Fibroblast of skin of left quadriceps (primary cell): ENCODE measurements around the gene MYO1G.
A peak's percentile ranks its signal among the peaks of the same experiment; 100 is the strongest.
"Not testable (repeated sequence)": the region's sequence is repeated elsewhere in the genome, so short reads cannot be mapped to it uniquely, and the experiment has no call there.

Experiments
- DNase-seq, 2 experiments: peaks; one replicate each; pipeline ENCODE4 v3.0.0-alpha.2; 2013; ENCODE audit warnings: low read depth in 2 of 2

The MYO1G gene

GRCh38 chr7:44944821-44945220, 34.0 kb downstream of the MYO1G start:
- no peak for DNase-seq

GRCh38 chr7:44943631-44944030, 35.2 kb downstream of the MYO1G start:
- DNase-seq = no peak

DNA sequence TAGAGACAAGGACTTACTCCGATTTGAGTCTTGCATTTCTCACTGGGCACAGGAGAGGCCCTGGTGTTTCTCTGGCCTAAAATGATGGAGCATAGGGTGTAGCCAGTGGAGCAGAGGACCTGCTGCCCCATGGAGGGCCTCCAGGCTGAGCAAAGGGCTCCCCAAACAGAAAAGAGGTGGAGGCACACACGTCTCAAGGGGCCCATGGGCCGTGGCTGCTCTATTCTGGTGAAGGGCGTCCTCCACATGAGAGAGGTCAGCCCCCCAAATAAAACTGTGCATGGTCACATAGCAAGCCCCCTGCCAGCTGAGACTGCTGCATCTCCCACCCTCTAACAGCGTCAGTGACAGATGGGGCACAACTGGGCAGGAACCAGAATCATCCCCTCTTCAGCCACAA, 41.4 kb downstream of the MYO1G start:
- DNase-seq = no peak

GRCh38 chr7:44936322-44936721, 42.5 kb downstream of the MYO1G start:
- no peak for DNase-seq

GRCh38 chr7:44935583-44935982, 43.2 kb downstream of the MYO1G start:
- no peak for DNase-seq

GRCh38 chr7:44935016-44935415, 43.8 kb downstream of the MYO1G start:
- DNase-seq = no peak

GRCh38 chr7:44934510-44934909, 44.3 kb downstream of the MYO1G start:
- DNase-seq = not testable (repeated sequence)

- no peak for DNase-seq
Measured at GRCh38 chr7:44930921-44931320, 47.9 kb downstream of the MYO1G start.

DNA sequence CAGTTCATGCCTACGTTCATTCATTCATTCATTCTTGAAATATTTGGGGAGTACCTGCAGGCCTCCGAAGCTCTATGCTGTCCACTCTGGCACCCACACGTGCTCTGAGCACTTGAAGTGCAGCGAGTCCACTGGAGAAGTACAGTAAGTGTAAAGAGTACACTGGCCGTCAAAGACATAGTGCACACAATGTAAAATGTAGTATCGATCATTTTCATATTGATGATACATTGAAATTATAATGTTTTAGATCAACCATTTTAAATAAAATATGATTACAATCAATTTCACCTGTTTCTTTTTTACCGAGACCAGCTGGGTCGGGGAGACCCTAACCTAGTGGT, 56.5 kb downstream of the MYO1G start:
- DNase-seq = no peak

- DNase-seq = peak; percentile 34 to 37
Measured at GRCh38 chr7:44921607-44922350, 57.0 kb downstream of the MYO1G start.

DNA sequence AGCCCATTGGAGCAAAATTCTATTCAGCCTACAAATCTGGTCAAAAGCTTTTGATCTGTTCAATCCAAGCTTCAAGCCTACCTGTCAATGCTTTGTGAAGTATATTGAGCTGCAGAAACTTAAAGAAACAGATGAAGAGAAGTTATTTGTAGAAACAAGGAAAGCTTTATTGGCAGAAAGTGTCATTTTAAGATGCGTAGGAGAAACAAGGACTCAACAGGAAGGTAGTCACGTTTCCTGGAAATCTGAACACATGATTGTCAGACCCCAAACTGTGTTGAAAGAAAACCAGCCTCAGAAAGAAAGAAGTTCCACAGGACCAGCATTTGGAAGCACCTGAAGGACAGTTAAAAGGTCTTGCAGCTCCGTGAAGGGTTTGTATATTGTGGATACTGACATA, 58.7 kb downstream of the MYO1G start:
- no peak for DNase-seq

DNA sequence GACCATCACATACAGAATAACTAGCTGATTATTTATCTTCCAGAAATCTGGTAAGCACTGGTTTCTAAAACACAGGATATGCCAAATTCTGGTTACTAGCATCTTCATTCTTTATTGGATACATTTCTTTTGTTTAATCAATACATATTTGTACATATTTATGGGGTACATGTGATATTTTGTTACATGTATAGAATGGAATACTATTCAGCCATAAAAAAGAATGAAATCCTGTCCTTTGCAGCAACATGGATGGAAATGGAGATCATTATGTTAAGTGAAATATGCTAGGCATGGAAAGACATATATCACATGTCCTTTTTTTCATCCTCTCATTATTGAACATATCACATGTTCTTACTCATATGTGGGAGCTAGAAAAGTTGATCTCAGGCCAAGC, 60.8 kb downstream of the MYO1G start:
- DNase-seq = no peak

DNA sequence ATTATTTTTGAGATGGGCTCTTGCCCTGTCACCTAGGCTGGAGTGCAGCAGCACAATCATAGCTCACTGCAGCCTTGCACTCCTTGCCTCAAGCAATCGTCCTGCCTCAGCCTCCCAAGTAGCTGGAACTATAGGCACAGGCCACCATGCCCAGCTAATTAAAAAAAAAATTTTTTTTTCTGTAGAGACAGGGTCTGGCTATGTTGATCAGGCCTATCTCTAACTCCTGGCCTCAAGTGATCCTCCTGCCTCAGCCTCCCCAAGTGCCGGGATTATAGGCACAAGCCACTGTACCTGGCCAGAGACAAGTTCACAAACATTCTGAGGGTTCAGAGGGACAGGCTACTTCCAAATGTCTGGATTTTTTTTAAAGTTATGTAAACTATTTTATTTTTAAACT, 61.4 kb downstream of the MYO1G start:
- DNase-seq = no peak

DNA sequence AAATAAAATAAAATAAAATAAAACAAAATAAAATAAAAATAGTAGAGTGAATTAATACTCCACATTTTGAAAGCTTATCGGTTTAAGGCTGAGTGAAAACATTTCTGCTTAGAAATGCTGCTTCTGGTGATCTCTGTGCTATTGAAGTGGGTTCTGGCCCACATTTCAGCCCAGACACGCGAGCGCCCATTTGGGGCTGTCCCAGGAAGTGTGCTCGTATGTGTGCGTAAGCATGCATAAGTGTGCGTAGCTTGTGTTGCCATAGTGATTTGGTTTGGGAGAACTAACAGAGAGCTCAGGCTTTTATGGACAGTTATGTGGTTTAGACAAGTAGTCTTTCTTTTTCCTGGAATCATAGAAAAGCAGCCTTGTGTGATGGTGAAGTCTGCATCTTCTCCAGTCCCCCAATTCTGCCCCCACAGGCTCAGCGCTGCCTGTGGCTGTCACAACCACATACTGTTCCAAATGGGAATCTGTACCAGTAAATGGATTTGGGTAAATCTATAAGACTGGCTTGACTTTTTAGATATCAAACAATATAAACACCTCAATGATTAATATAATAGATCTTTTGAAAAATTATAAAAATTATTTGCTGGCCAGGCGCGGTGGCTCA, 63.7 kb downstream of the MYO1G start:
- DNase-seq = no peak

- no peak for DNase-seq
Measured at GRCh38 chr7:44912775-44913347, 66.0 kb downstream of the MYO1G start.
